ENCODE data around the gene HNRNPDL. TPM values are rescaled to one million over a fixed set of nuclear protein-coding genes. Genes with fewer than 3 reads are reported as not detected.

Gene HNRNPDL
- total and polyA plus RNA-seq, 2 of the 13 experiments (the other 11 are each of a cell fraction or from before 2014, with no cell fraction given): 167 to 414 TPM

DNA sequence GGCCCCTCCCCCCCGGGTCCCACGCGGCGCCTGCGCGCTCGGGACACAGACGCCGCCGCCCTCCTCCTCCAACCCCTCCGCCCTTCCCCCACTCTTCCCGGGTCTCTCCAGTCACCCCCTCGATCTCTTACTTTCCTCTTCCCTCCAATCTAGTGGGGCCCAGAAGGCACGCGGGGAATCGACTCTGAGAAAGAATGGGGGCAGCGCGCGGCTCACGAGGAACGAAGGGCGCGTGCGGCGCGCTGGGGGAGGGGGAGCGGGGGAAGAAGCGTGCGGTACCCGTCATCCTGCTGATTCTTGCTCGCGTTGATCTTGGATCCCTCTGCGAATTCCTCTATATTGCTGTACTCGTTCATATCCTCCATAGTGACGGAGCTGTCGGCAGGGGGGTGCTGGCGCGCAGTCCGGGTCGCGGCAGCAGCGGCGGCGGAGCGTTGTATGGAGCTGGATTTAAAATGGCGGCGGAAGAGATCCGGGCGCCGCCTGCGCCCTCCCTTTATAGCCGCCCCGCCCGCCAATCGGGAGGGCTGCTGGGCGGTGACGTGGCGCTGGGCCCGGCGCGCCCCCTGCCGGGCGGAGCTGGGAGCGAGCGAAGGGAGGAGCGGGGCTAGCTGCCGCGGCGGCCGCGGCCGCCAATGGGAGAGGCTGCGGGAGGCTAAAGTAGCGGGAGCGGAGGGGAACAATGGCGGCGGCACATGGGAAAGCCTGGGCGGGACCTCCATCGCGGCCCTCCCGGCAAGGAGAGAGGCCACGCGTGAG lies 1.1 kb downstream of the HNRNPDL start (continued):
- TF ChIP-seq, protein P1, sequence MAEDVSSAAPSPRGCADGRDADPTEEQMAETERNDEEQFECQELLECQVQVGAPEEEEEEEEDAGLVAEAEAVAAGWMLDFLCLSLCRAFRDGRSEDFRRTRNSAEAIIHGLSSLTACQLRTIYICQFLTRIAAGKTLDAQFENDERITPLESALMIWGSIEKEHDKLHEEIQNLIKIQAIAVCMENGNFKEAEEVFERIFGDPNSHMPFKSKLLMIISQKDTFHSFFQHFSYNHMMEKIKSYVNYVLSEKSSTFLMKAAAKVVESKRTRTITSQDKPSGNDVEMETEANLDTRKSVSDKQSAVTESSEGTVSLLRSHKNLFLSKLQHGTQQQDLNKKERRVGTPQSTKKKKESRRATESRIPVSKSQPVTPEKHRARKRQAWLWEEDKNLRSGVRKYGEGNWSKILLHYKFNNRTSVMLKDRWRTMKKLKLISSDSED (CRISPR knock-in tag; IDR thresholded peaks at IDR 0.05): no peak
- TF ChIP-seq, protein P2, sequence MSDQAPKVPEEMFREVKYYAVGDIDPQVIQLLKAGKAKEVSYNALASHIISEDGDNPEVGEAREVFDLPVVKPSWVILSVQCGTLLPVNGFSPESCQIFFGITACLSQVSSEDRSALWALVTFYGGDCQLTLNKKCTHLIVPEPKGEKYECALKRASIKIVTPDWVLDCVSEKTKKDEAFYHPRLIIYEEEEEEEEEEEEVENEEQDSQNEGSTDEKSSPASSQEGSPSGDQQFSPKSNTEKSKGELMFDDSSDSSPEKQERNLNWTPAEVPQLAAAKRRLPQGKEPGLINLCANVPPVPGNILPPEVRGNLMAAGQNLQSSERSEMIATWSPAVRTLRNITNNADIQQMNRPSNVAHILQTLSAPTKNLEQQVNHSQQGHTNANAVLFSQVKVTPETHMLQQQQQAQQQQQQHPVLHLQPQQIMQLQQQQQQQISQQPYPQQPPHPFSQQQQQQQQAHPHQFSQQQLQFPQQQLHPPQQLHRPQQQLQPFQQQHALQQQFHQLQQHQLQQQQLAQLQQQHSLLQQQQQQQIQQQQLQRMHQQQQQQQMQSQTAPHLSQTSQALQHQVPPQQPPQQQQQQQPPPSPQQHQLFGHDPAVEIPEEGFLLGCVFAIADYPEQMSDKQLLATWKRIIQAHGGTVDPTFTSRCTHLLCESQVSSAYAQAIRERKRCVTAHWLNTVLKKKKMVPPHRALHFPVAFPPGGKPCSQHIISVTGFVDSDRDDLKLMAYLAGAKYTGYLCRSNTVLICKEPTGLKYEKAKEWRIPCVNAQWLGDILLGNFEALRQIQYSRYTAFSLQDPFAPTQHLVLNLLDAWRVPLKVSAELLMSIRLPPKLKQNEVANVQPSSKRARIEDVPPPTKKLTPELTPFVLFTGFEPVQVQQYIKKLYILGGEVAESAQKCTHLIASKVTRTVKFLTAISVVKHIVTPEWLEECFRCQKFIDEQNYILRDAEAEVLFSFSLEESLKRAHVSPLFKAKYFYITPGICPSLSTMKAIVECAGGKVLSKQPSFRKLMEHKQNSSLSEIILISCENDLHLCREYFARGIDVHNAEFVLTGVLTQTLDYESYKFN (CRISPR knock-in tag; conservative IDR thresholded peaks at IDR 0.05): no peak; the same call in 1 of the 2 replicates
- TF ChIP-seq ZMYM3 (CRISPR knock-in tag; IDR thresholded peaks at IDR 0.05) (no peak), FOXA3 (CRISPR knock-in tag; IDR thresholded peaks at IDR 0.05) (no peak), ZNF567 (CRISPR knock-in tag; IDR thresholded peaks at IDR 0.05; ENCODE audit: borderline replicate concordance) (no peak), KLF13 (CRISPR knock-in tag; IDR thresholded peaks at IDR 0.05) (no peak), ZNF263 (CRISPR knock-in tag; IDR thresholded peaks at IDR 0.05) (no peak), ZNF749 (CRISPR knock-in tag; IDR thresholded peaks at IDR 0.05; ENCODE audit: borderline replicate concordance) (no peak; the same call in 1 of the 2 replicates), GATAD1 (CRISPR knock-in tag; IDR thresholded peaks at IDR 0.05) (peak; percentile 23; the same call in 1 of the 2 replicates), MZF1 (CRISPR knock-in tag; IDR thresholded peaks at IDR 0.05; ENCODE audit: borderline replicate concordance) (no peak), AHR (CRISPR knock-in tag; IDR thresholded peaks at IDR 0.05) (peak; percentile 13; the same call in 1 of the 2 replicates)
- TF ChIP-seq, protein P3, sequence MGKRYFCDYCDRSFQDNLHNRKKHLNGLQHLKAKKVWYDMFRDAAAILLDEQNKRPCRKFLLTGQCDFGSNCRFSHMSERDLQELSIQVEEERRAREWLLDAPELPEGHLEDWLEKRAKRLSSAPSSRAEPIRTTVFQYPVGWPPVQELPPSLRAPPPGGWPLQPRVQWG (CRISPR knock-in tag; IDR thresholded peaks at IDR 0.05; ENCODE audit: borderline replicate concordance, low read depth): no peak
- TF ChIP-seq, protein P4, sequence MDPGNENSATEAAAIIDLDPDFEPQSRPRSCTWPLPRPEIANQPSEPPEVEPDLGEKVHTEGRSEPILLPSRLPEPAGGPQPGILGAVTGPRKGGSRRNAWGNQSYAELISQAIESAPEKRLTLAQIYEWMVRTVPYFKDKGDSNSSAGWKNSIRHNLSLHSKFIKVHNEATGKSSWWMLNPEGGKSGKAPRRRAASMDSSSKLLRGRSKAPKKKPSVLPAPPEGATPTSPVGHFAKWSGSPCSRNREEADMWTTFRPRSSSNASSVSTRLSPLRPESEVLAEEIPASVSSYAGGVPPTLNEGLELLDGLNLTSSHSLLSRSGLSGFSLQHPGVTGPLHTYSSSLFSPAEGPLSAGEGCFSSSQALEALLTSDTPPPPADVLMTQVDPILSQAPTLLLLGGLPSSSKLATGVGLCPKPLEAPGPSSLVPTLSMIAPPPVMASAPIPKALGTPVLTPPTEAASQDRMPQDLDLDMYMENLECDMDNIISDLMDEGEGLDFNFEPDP (CRISPR knock-in tag; conservative IDR thresholded peaks at IDR 0.05): 0 out of 2 replicates have a peak, but pooled peaks have one; percentile 82
- TF ChIP-seq, protein P5, sequence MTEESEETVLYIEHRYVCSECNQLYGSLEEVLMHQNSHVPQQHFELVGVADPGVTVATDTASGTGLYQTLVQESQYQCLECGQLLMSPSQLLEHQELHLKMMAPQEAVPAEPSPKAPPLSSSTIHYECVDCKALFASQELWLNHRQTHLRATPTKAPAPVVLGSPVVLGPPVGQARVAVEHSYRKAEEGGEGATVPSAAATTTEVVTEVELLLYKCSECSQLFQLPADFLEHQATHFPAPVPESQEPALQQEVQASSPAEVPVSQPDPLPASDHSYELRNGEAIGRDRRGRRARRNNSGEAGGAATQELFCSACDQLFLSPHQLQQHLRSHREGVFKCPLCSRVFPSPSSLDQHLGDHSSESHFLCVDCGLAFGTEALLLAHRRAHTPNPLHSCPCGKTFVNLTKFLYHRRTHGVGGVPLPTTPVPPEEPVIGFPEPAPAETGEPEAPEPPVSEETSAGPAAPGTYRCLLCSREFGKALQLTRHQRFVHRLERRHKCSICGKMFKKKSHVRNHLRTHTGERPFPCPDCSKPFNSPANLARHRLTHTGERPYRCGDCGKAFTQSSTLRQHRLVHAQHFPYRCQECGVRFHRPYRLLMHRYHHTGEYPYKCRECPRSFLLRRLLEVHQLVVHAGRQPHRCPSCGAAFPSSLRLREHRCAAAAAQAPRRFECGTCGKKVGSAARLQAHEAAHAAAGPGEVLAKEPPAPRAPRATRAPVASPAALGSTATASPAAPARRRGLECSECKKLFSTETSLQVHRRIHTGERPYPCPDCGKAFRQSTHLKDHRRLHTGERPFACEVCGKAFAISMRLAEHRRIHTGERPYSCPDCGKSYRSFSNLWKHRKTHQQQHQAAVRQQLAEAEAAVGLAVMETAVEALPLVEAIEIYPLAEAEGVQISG (CRISPR knock-in tag; IDR thresholded peaks at IDR 0.05): peak; percentile 85; the same call in 1 of the 2 replicates
